HEK293 (cell line): Measurements from ENCODE around the gene GALNT15.

Source experiments
- CTCF ChIA-PET: fragments of 350-600 bp; formaldehyde crosslinking; extraction: SDS; loops from one replicate; lab custom pipeline; 2021; ENCODE audit warnings: antibody characterized with exemption; lab: Yijun Ruan, JAX
- POLR2A ChIA-PET: fragments of 300-600 bp; formaldehyde crosslinking; extraction: SDS; loops from one replicate; lab custom pipeline; 2020; ENCODE audit warnings: antibody characterized with exemption, inconsistent platforms; lab: Yijun Ruan, JAX
- H3K27ac ChIP-seq: fragments of 200-500 bp; sonication (Bioruptor generic); 2 replicates; pipeline ENCODE4 v1.5.1; 2014; ENCODE audit warnings: low read depth, low read length, control low read depth, inconsistent platforms; ENCODE audit errors: extremely low read depth
- H3K36me3 ChIP-seq, 2 experiments: fragments of 200-500 bp in 1 of 2; sonication (Bioruptor generic) in 1 of 2; 1 replicate in 1 of 2; 2 replicates in 1 of 2; pipeline ENCODE4 v1.5.1; 2014 to 2017; ENCODE audit warnings: inconsistent platforms in 2 of 2, low read length in 2 of 2; ENCODE audit not compliant: control insufficient read depth in 2 of 2, insufficient read depth in 1 of 2
- H3K4me1 ChIP-seq: fragments of 200-500 bp; sonication (Bioruptor generic); 2 replicates; pipeline ENCODE4 v1.5.1; 2014; ENCODE audit warnings: mild to moderate bottlenecking, low read length, inconsistent platforms; ENCODE audit not compliant: control insufficient read depth, insufficient read depth
- H3K4me3 ChIP-seq: 2 replicates; pipeline ENCODE4 v1.5.1; 2011; ENCODE audit warnings: low read depth, mild to moderate bottlenecking, control low read depth, low read length, moderate library complexity
- H3K9me3 ChIP-seq: fragments of 200-500 bp; sonication (Bioruptor generic); 2 replicates; pipeline ENCODE4 v1.5.1; 2014; ENCODE audit warnings: low read depth, low read length, inconsistent platforms; ENCODE audit not compliant: control insufficient read depth, insufficient read depth
- BCL11B ChIP-seq: fragments of 450-650 bp; formaldehyde crosslinking; IDR thresholded peaks from 2 replicates; pipeline ENCODE4 v1.5.1; 2016; ENCODE audit warnings: low read depth, missing biosample characterization, missing genetic modification characterization
- FEZF1 ChIP-seq: fragments of 450-650 bp; formaldehyde crosslinking; IDR thresholded peaks from 2 replicates; pipeline ENCODE4 v1.5.1; 2016; ENCODE audit warnings: missing biosample characterization, missing genetic modification characterization
- GLIS2 ChIP-seq: fragments of 450-650 bp; formaldehyde crosslinking; IDR thresholded peaks from 2 replicates; pipeline ENCODE4 v1.5.1; 2016; ENCODE audit warnings: missing biosample characterization, missing genetic modification characterization
- KLF7 ChIP-seq: fragments of 450-650 bp; formaldehyde crosslinking; IDR thresholded peaks from 2 replicates; pipeline ENCODE4 v1.5.1; 2016; ENCODE audit warnings: missing biosample characterization, missing genetic modification characterization, borderline replicate concordance
- KLF9 ChIP-seq: fragments of 450-650 bp; formaldehyde crosslinking; IDR thresholded peaks from 2 replicates; pipeline ENCODE4 v1.5.1; 2016; ENCODE audit warnings: missing biosample characterization, missing genetic modification characterization, low read depth
- PBX3 ChIP-seq: sonication (generic); formaldehyde crosslinking; IDR thresholded peaks from 2 replicates; pipeline ENCODE4 v1.8.1; 2022; ENCODE audit warnings: mild to moderate bottlenecking, moderate library complexity, missing genetic modification reagents
- PRDM6 ChIP-seq: fragments of 450-650 bp; formaldehyde crosslinking; IDR thresholded peaks from 2 replicates; pipeline ENCODE4 v1.5.1; 2017; ENCODE audit warnings: missing biosample characterization, missing genetic modification characterization
- SP3 ChIP-seq: fragments of 450-650 bp; formaldehyde crosslinking; IDR thresholded peaks from 2 replicates; pipeline ENCODE4 v1.5.1; 2016; ENCODE audit warnings: missing biosample characterization, missing genetic modification characterization
- WT1 ChIP-seq: fragments of 450-650 bp; formaldehyde crosslinking; IDR thresholded peaks from 2 replicates; pipeline ENCODE4 v1.5.1; 2016; ENCODE audit warnings: missing biosample characterization, missing genetic modification characterization
- ZFP41 ChIP-seq: fragments of 450-650 bp; formaldehyde crosslinking; IDR thresholded peaks from 2 replicates; pipeline ENCODE4 v1.5.1; 2016; ENCODE audit warnings: missing biosample characterization, missing genetic modification characterization, borderline replicate concordance
- ZNF114 ChIP-seq: fragments of 450-650 bp; formaldehyde crosslinking; IDR thresholded peaks from 2 replicates; pipeline ENCODE4 v1.5.0; 2017; ENCODE audit warnings: missing biosample characterization, missing genetic modification characterization
- ZNF169 ChIP-seq: fragments of 450-650 bp; formaldehyde crosslinking; IDR thresholded peaks from 2 replicates; pipeline ENCODE4 v1.5.1; 2016; ENCODE audit warnings: missing biosample characterization, missing genetic modification characterization
- ZNF221 ChIP-seq: fragments of 450-650 bp; formaldehyde crosslinking; IDR thresholded peaks from 2 replicates; pipeline ENCODE4 v1.5.1; 2017; ENCODE audit warnings: missing biosample characterization, missing genetic modification characterization, borderline replicate concordance
- ZNF239 ChIP-seq: fragments of 450-650 bp; formaldehyde crosslinking; IDR thresholded peaks from 2 replicates; pipeline ENCODE4 v1.5.1; 2016; ENCODE audit warnings: missing biosample characterization, missing genetic modification characterization
- ZNF24 ChIP-seq: fragments of 450-650 bp; formaldehyde crosslinking; IDR thresholded peaks from 2 replicates; pipeline ENCODE4 v1.5.1; 2016; ENCODE audit warnings: missing biosample characterization, missing genetic modification characterization
- ZNF37A ChIP-seq: fragments of 450-650 bp; IDR thresholded peaks from 2 replicates; pipeline ENCODE4 v1.5.1; 2018; ENCODE audit warnings: missing biosample characterization, missing genetic modification characterization
- ZNF426 ChIP-seq: fragments of 450-650 bp; formaldehyde crosslinking; IDR thresholded peaks from 2 replicates; pipeline ENCODE4 v1.5.1; 2017; ENCODE audit warnings: missing biosample characterization, missing genetic modification characterization, mild to moderate bottlenecking, inconsistent platforms, moderate library complexity
- ZNF514 ChIP-seq: fragments of 450-650 bp; formaldehyde crosslinking; IDR thresholded peaks from 2 replicates; pipeline ENCODE4 v1.5.1; 2016; ENCODE audit warnings: missing biosample characterization, missing genetic modification characterization
- ZNF558 ChIP-seq: fragments of 450-650 bp; formaldehyde crosslinking; IDR thresholded peaks from 2 replicates; pipeline ENCODE4 v1.5.1; 2016; ENCODE audit warnings: missing biosample characterization, missing genetic modification characterization
- ZNF624 ChIP-seq: fragments of 450-650 bp; formaldehyde crosslinking; IDR thresholded peaks from 2 replicates; pipeline ENCODE4 v1.5.1; 2017; ENCODE audit warnings: missing biosample characterization, missing genetic modification characterization
- ZNF707 ChIP-seq: fragments of 450-650 bp; formaldehyde crosslinking; IDR thresholded peaks from 2 replicates; pipeline ENCODE4 v1.5.1; 2016; ENCODE audit warnings: missing biosample characterization, missing genetic modification characterization
- ZSCAN5A ChIP-seq: fragments of 450-650 bp; formaldehyde crosslinking; IDR thresholded peaks from 2 replicates; pipeline ENCODE4 v1.5.1; 2016; ENCODE audit warnings: missing biosample characterization, missing genetic modification characterization

GALNT15 gene

GRCh38 chr3:16231983-16232382 lies 57.5 kb downstream of the GALNT15 start (continued):
- no peak for TF ChIP-seq ZSCAN5A
- no peak for TF ChIP-seq ZNF221 (tag by site-specific recombination)
- no peak for TF ChIP-seq KLF9
- TF ChIP-seq WT1 (tag by site-specific recombination) = no peak
- no peak for TF ChIP-seq ZNF514 (tag by site-specific recombination)

GRCh38 chr3:16233806-16234205 lies 59.3 kb downstream of the GALNT15 start:
- ChIA-PET CTCF (interaction anchor here (0.7 to 1.1 kb wide), 2 partner anchors 24 to 139 kb away, joined by 3 read pairs; no protein-coding TSS in a partner anchor), POLR2A (no interaction called here)
- Histone ChIP-seq H3K27ac (no peak overlapping the region), H3K9me3 (no peaks in the 10 kb centered on the region), H3K36me3 (no peaks in the 10 kb centered on the region), H3K4me3 (no peak overlapping the region), H3K4me1 (no peaks in the 10 kb centered on the region)
- TF ChIP-seq ZNF707 (tag by site-specific recombination) = no peak
- no peak for TF ChIP-seq FEZF1 (tag by site-specific recombination)
- no peak for TF ChIP-seq ZNF624
- TF ChIP-seq ZNF239 (tag by site-specific recombination) = no peak
- no peak for TF ChIP-seq ZNF426 (tag by site-specific recombination)
- no peak for TF ChIP-seq ZNF114 (tag by site-specific recombination)
- TF ChIP-seq ZFP41 (tag by site-specific recombination) = no peak
- no peak for TF ChIP-seq SP3 (tag by site-specific recombination)
- no peak for TF ChIP-seq GLIS2 (tag by site-specific recombination)
- no peak for TF ChIP-seq PRDM6
- TF ChIP-seq ZNF558 = no peak
- no peak for TF ChIP-seq BCL11B (tag by site-specific recombination)
- no peak for TF ChIP-seq ZNF169 (tag by site-specific recombination)
- no peak for TF ChIP-seq PBX3 (CRISPR knock-in tag)
- TF ChIP-seq KLF7 (tag by site-specific recombination) = no peak
- no peak for TF ChIP-seq ZNF24 (tag by site-specific recombination)

- H3K9me3 ChIP-seq = no peaks in the 10 kb centered on the region
- POLR2A ChIA-PET = no interaction called here
Observed at GRCh38 chr3:16234281-16234680, 59.8 kb downstream of the GALNT15 start.

More at GRCh38 chr3:16234281-16234680, 59.8 kb downstream of the GALNT15 start:
- Histone ChIP-seq H3K4me1 (no peaks in the 10 kb centered on the region), H3K4me3 (no peak overlapping the region), H3K27ac (no peak overlapping the region), H3K36me3 (no peaks in the 10 kb centered on the region)
- peak; percentile 93 for TF ChIP-seq ZNF37A (tag by site-specific recombination)
- TF ChIP-seq ZNF221 (tag by site-specific recombination) = no peak
- CTCF ChIA-PET = interaction anchor here (0.7 to 1.1 kb wide), 2 partner anchors 25 to 139 kb away, joined by 3 read pairs; no protein-coding TSS in a partner anchor
